Measurements from ENCODE around the gene UMAD1. TPM values are rescaled to one million over a fixed set of nuclear protein-coding genes. Genes with fewer than 3 reads are reported as not detected.
"Not testable (repeated sequence)": the region's sequence is repeated elsewhere in the genome, so short reads cannot be mapped to it uniquely, and the experiment has no call there.

UMAD1 gene
- total RNA-seq, 2 donors from 2014 or later = 12.9 to 23.9 TPM

GRCh38 chr7:7816084-7816483, 175.5 kb downstream of the UMAD1 start:
- Histone ChIP-seq H3K9me3 (no peaks in the 10 kb centered on the region), H3K36me3 (peaks cover 4% of the 10 kb centered on the region), H3K27me3 (replicated peaks; ENCODE audit: insufficient read depth) (no peaks in the 10 kb centered on the region), H3K4me3 (no peak overlapping the region), H3K4me1 (ENCODE audit: control insufficient read depth in 1 of 2, low read depth in 2 of 2) (no peaks in the 10 kb centered on the region), H3K27ac (no peak overlapping the region)
- TF ChIP-seq CTCF (IDR thresholded peaks at IDR 0.05) = no peak
- ATAC-seq (ENCODE audit: insufficient number of reproducible peaks, low FRiP score, low read depth) (no peak), DNase-seq (ENCODE audit: low spot score) (no peak)

- no peak for ATAC-seq (ENCODE audit: insufficient number of reproducible peaks, low FRiP score, low read depth)
Measured at GRCh38 chr7:7816816-7817536, 176.4 kb downstream of the UMAD1 start.

GRCh38 chr7:7817748-7818147, 177.2 kb downstream of the UMAD1 start:
- ATAC-seq (ENCODE audit: insufficient number of reproducible peaks, low FRiP score, low read depth) = no peak
- H3K4me1 ChIP-seq (ENCODE audit: control insufficient read depth in 1 of 2, low read depth in 2 of 2) = no peaks in the 10 kb centered on the region
- H3K27me3 ChIP-seq (replicated peaks; ENCODE audit: insufficient read depth) = no peaks in the 10 kb centered on the region
- TF ChIP-seq CTCF (IDR thresholded peaks at IDR 0.05) = no peak
- no peak for DNase-seq (ENCODE audit: low spot score)
- no peak overlapping the region for H3K4me3 ChIP-seq
- H3K9me3 ChIP-seq = no peaks in the 10 kb centered on the region
- peaks cover 4% of the 10 kb centered on the region for H3K36me3 ChIP-seq
- no peak overlapping the region for H3K27ac ChIP-seq

More at GRCh38 chr7:7816816-7817536, 176.4 kb downstream of the UMAD1 start:
- H3K27me3 ChIP-seq (replicated peaks; ENCODE audit: insufficient read depth) = no peaks in the 10 kb centered on the region
- no peak for DNase-seq (ENCODE audit: low spot score)
- H3K4me1 ChIP-seq (ENCODE audit: control insufficient read depth in 1 of 2, low read depth in 2 of 2) = no peaks in the 10 kb centered on the region
- no peaks in the 10 kb centered on the region for H3K9me3 ChIP-seq
- TF ChIP-seq CTCF (IDR thresholded peaks at IDR 0.05) = no peak
- H3K27ac ChIP-seq = no peak overlapping the region
- H3K36me3 ChIP-seq = peaks cover 4% of the 10 kb centered on the region
- H3K4me3 ChIP-seq = no peak overlapping the region

GRCh38 chr7:7818179-7818578, 177.6 kb downstream of the UMAD1 start:
- not testable (repeated sequence) for H3K27ac ChIP-seq; H3K36me3 ChIP-seq; H3K9me3 ChIP-seq; H3K4me1 ChIP-seq (ENCODE audit: control insufficient read depth in 1 of 2, low read depth in 2 of 2); H3K27me3 ChIP-seq (replicated peaks; ENCODE audit: insufficient read depth); DNase-seq (ENCODE audit: low spot score); ATAC-seq (ENCODE audit: insufficient number of reproducible peaks, low FRiP score, low read depth); H3K4me3 ChIP-seq

GRCh38 chr7:7819442-7820247, 179.1 kb downstream of the UMAD1 start:
- peaks cover 4% of the 10 kb centered on the region for H3K36me3 ChIP-seq
- no peaks in the 10 kb centered on the region for H3K27me3 ChIP-seq (replicated peaks; ENCODE audit: insufficient read depth)
- no peak for TF ChIP-seq CTCF (IDR thresholded peaks at IDR 0.05)
- H3K4me3 ChIP-seq = no peak overlapping the region
- H3K9me3 ChIP-seq = no peaks in the 10 kb centered on the region
- no peak overlapping the region for H3K27ac ChIP-seq
- ATAC-seq (ENCODE audit: insufficient number of reproducible peaks, low FRiP score, low read depth) (no peak), DNase-seq (ENCODE audit: low spot score) (no peak)
- H3K4me1 ChIP-seq (ENCODE audit: control insufficient read depth in 1 of 2, low read depth in 2 of 2) = no peaks in the 10 kb centered on the region
